ENCODE results near the gene MAT2A. TPM values are rescaled to one million over a fixed set of nuclear protein-coding genes. Genes with fewer than 3 reads are reported as not detected.

Gene MAT2A
- total and polyA plus RNA-seq, 10 of the 15 experiments (the other 5 are each of a cell fraction or from before 2014, with no cell fraction given), result 97.6 to 408 (median 290) TPM

GRCh38 chr2:85575739-85576138, 36.8 kb downstream of the MAT2A start (continued):
- TF ChIP-seq ZBTB40 (IDR thresholded peaks at IDR 0.05; ENCODE audit: borderline replicate concordance), result no peak
- TF ChIP-seq BACH1 (IDR thresholded peaks at IDR 0.05; ENCODE audit: borderline replicate concordance), result no peak
- TF ChIP-seq CUX1 (IDR thresholded peaks at IDR 0.05; ENCODE audit: insufficient replicate concordance, low read depth, low read length), result no peak
- no peak for TF ChIP-seq E2F8 (IDR thresholded peaks at IDR 0.05; ENCODE audit: low read depth, partially characterized antibody)
- no peak for TF ChIP-seq ZZZ3 (IDR thresholded peaks at IDR 0.05; ENCODE audit: control insufficient read depth, insufficient read length, low read depth)
- TF ChIP-seq ETV6 (conservative IDR thresholded peaks at IDR 0.05 in 1 of 2, IDR thresholded peaks at IDR 0.05 in 1 of 2; ENCODE audit: borderline replicate concordance in 1 of 2, low read depth in 1 of 2), result no peak
- no peak for TF ChIP-seq CTCF (IDR thresholded peaks at IDR 0.05 in 2 of 3, conservative IDR thresholded peaks at IDR 0.05 in 1 of 3; ENCODE audit: control insufficient read depth in 2 of 3, extremely low read depth in 1 of 3, insufficient read depth in 1 of 3, low read depth in 3 of 3, low read length in 3 of 3)
- TF ChIP-seq EGR1 (IDR thresholded peaks at IDR 0.05; ENCODE audit: borderline replicate concordance in 1 of 2, low read depth in 2 of 2, low read length in 2 of 2), result no peak
